Testis (tissue), 2 donors: ENCODE measurements around the gene ZC3H15.

Experiments used
- POLR2A ChIP-seq: fragments of 450-650 bp; IDR thresholded peaks from one replicate; pipeline ENCODE4 v1.6.1; 2017; ENCODE audit warnings: antibody characterized with exemption, mild to moderate bottlenecking, moderate library complexity
- TF ChIP-seq, protein P1 (sequence below), 3 experiments: fragments of 450-650 bp in 2 of 3; fragments of 200-600 bp in 1 of 3; sonication (generic) in 1 of 3; IDR thresholded peaks; one replicate each; pipeline ENCODE4 v1.5.1; 2016 to 2019; ENCODE audit warnings: antibody characterized with exemption in 3 of 3, mild to moderate bottlenecking in 2 of 3, moderate library complexity in 1 of 3

DNA sequence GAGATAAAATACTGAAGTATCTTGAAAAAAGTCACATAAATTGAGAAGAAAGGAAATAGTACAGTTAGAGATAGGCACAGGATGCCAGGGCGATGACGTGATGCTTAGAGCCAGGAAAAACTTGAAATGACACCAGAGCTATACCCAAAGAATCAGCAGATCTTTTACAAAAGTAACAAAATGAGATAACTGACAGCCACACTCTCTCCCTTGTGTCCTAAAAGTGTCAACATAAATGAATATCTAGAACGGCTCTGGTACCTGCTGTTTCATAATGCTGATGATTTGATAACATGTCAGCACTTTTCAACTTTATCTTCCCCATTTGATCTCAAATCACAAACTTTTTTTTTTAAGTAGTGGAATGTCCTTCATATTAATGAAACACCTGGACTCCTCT lies 45.6 kb upstream of the ZC3H15 start:
- no peak for TF ChIP-seq POLR2A
- TF ChIP-seq, protein P1, sequence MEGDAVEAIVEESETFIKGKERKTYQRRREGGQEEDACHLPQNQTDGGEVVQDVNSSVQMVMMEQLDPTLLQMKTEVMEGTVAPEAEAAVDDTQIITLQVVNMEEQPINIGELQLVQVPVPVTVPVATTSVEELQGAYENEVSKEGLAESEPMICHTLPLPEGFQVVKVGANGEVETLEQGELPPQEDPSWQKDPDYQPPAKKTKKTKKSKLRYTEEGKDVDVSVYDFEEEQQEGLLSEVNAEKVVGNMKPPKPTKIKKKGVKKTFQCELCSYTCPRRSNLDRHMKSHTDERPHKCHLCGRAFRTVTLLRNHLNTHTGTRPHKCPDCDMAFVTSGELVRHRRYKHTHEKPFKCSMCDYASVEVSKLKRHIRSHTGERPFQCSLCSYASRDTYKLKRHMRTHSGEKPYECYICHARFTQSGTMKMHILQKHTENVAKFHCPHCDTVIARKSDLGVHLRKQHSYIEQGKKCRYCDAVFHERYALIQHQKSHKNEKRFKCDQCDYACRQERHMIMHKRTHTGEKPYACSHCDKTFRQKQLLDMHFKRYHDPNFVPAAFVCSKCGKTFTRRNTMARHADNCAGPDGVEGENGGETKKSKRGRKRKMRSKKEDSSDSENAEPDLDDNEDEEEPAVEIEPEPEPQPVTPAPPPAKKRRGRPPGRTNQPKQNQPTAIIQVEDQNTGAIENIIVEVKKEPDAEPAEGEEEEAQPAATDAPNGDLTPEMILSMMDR (IDR thresholded peaks at IDR 0.05), result no peak
